GM12872 (cell line): Measurements from ENCODE around the gene FADS3.

Experiments
- TF ChIP-seq, protein P1 (sequence below): IDR thresholded peaks from 3 replicates; pipeline ENCODE4 v1.5.1; 2011; ENCODE audit warnings: low read depth, mild to moderate bottlenecking, low read length, moderate library complexity; ENCODE audit not compliant: insufficient read depth

FADS3 gene

DNA sequence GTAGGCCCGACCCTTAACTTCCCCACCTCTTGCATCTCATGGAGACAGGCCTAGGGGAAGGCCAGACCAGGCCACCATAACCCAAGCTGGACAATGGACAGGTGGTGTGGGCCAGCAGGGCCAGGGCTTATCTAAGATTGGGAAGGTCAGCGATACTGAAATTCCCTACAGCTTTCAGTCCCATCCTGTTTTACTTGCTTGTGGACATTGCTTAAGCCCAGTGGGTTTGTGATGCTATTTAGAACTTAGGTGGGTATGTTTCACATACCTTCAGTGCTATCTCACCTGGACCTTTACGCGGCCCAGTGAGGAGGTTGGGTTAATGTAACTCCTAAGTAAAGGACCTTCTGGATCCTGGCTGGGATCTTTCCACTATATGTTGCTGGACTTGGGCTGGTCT, 61.5 kb downstream of the FADS3 start:
- TF ChIP-seq, protein P1, sequence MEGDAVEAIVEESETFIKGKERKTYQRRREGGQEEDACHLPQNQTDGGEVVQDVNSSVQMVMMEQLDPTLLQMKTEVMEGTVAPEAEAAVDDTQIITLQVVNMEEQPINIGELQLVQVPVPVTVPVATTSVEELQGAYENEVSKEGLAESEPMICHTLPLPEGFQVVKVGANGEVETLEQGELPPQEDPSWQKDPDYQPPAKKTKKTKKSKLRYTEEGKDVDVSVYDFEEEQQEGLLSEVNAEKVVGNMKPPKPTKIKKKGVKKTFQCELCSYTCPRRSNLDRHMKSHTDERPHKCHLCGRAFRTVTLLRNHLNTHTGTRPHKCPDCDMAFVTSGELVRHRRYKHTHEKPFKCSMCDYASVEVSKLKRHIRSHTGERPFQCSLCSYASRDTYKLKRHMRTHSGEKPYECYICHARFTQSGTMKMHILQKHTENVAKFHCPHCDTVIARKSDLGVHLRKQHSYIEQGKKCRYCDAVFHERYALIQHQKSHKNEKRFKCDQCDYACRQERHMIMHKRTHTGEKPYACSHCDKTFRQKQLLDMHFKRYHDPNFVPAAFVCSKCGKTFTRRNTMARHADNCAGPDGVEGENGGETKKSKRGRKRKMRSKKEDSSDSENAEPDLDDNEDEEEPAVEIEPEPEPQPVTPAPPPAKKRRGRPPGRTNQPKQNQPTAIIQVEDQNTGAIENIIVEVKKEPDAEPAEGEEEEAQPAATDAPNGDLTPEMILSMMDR, result no peak

DNA sequence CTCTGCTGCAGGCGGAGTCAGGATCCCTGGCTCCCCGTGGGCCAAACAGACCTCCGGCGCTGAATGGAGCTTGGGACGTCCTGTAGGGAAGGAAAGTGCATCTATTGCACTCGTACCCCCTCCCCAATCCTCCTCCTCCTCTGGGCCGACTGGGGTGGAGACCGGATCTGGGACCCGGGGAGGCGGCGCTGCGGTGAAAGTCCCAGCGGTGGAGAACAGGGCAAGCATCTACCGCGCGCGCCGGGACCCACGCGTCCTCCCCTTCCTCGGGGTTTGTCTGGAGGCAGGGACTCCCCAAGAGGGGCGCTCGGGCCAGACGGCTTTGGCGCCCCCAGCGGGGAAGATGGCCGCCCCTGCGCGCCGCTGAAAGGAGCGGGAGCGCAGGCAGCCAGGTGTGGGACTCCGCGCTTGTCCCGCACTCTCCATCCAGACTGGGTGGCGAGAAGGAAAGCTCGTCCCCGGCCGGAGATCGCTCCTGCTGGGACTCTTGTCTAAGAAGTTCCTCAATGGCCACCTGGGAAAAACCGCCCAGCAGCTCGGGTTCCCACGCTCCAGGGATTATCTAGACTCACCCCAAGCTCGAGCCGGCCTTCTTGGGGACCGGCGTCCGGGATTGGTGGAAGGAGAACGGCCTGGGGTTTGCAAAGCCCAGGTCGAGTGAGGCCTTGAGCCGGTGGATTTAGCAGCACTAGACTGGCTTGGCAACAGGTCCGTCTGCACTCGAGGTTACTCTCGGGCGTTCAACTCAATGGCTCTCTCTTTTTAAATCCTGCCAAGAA, 62.5 kb downstream of the FADS3 start:
- TF ChIP-seq, protein P1, result peak; percentile 67

DNA sequence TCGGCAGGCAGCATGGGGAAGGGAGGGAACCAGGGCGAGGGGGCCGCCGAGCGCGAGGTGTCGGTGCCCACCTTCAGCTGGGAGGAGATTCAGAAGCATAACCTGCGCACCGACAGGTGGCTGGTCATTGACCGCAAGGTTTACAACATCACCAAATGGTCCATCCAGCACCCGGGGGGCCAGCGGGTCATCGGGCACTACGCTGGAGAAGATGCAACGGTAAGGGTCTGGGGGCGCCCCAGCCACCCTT, 63.0 kb downstream of the FADS3 start:
- TF ChIP-seq, protein P1, result no peak

DNA sequence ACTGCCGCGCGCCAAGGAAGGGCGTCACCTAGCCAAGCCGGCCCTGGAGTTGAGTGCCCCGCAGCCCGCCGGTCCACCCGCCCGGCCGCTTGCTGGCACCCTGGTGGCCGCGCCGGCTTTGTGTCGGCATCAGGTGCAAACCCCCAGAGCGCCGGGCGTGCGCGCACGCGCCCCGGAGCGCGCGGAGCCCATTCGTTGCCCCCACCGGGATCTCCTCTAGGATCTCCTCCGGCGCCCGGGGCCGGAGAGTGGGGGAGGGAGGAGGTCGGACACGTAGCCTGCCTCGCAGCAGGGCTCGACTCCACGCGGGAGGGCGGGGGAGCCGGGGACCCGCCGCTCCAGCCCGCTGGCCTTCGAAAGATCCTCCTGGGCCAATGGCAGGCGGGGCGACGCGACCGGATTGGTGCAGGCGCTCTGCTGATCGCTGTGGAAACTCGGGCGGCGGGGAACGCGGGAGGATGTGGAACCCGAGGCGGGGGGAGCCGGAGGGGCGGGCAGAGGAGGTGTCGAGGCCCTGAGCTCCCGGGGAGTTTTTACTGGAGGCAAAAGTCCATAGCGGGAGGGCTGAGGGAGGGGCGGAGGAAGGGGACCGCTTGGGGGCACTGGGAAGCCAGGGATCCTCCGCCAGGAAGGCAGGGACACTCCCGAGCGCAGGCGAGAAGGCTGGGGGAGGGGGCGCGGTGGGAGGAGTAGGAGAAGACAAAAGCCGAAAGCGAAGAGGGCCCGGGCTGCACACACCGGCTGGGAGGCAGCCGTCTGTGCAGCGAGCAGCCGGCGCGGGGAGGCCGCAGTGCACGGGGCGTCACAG, 63.6 kb downstream of the FADS3 start, which contains the start of gene FADS2:
TSS of gene FADS2 (plus strand) at position 730 of the 808 bp plus-strand sequence. CDS start 91 bp downstream, outside the sequence.
- TF ChIP-seq, protein P1, result 0 out of 3 replicates have a peak, but pooled peaks have one; percentile 21

DNA sequence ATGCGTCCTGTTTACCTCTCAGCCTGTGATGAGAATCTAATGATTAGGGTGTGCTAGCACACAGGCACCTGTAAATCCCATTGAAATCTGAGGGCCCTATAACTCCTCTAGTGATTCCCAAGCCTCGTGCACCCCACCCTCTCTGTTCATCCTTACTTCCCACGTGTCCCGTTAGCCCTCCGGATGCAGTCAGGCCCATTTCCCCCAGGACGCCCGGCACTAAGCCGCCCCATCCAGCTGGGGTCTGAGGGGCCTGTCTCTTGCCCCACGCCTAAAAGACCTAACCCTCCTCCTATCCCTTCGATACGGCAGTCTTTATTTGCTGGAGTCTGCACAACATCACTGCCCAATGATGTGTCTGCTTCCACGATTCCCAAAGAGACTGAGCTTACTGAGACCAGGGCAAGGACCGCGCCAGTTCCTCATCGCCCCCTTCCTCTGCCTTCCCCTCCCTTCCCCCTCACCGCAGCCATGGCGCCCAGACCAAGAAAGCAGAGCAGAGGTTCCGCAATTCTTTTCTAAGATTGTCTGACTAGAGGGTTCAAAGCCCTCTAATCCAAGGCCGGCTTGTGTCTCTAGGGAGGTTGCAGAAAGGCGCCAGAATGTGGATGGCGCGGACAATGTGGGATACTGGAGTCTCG, 64.3 kb downstream of the FADS3 start:
- TF ChIP-seq, protein P1, result no peak
